ENCODE data around the gene CTDNEP1.

CTDNEP1 gene

GRCh38 chr17:7225711-7226331 lies 25.7 kb downstream of the CTDNEP1 start:
- TF ChIP-seq CTCF (IDR thresholded peaks at IDR 0.05; ENCODE audit: borderline replicate concordance, control extremely low read depth, extremely low read depth, insufficient read depth, missing control alignments) = no peak
- in situ Hi-C loops (cut with MboI; ENCODE audit: low sequenced_read_pairs, unreplicated experiment) = no loop called here
- DNase-seq (ENCODE audit: low spot score) = no peak

GRCh38 chr17:7224661-7225111 lies 26.8 kb downstream of the CTDNEP1 start:
- no peak for TF ChIP-seq CTCF (IDR thresholded peaks at IDR 0.05; ENCODE audit: borderline replicate concordance, control extremely low read depth, extremely low read depth, insufficient read depth, missing control alignments)
- no peak for DNase-seq (ENCODE audit: low spot score)
- in situ Hi-C loops (cut with MboI; ENCODE audit: low sequenced_read_pairs, unreplicated experiment) = no loop called here

- TF ChIP-seq CTCF (IDR thresholded peaks at IDR 0.05; ENCODE audit: borderline replicate concordance, control extremely low read depth, extremely low read depth, insufficient read depth, missing control alignments) = no peak
- no peak for DNase-seq (ENCODE audit: low spot score)
- in situ Hi-C loops (cut with MboI; ENCODE audit: low sequenced_read_pairs, unreplicated experiment) = no loop called here
Measured at GRCh38 chr17:7224110-7224509, 27.4 kb downstream of the CTDNEP1 start.

GRCh38 chr17:7223375-7223774 lies 28.2 kb downstream of the CTDNEP1 start:
- DNase-seq (ENCODE audit: low spot score) = no peak
- no peak for TF ChIP-seq CTCF (IDR thresholded peaks at IDR 0.05; ENCODE audit: borderline replicate concordance, control extremely low read depth, extremely low read depth, insufficient read depth, missing control alignments)
- in situ Hi-C loops (cut with MboI; ENCODE audit: low sequenced_read_pairs, unreplicated experiment) = no loop called here

GRCh38 chr17:7222972-7223292 lies 28.6 kb downstream of the CTDNEP1 start:
- in situ Hi-C loops (cut with MboI; ENCODE audit: low sequenced_read_pairs, unreplicated experiment) = no loop called here
- DNase-seq (ENCODE audit: low spot score) = no peak
- TF ChIP-seq CTCF (IDR thresholded peaks at IDR 0.05; ENCODE audit: borderline replicate concordance, control extremely low read depth, extremely low read depth, insufficient read depth, missing control alignments) = no peak

GRCh38 chr17:7222093-7222971 lies 29.2 kb downstream of the CTDNEP1 start:
- no peak for TF ChIP-seq CTCF (IDR thresholded peaks at IDR 0.05; ENCODE audit: borderline replicate concordance, control extremely low read depth, extremely low read depth, insufficient read depth, missing control alignments)
- DNase-seq (ENCODE audit: low spot score) = no peak
- in situ Hi-C loops (cut with MboI; ENCODE audit: low sequenced_read_pairs, unreplicated experiment) = no loop called here
